GM12801 (cell line): ENCODE measurements around the gene SRGAP1.

Experiments used
- CTCF ChIP-seq: IDR thresholded peaks from one replicate; pipeline ENCODE4 v1.5.1; 2011; ENCODE audit warnings: control low read depth; ENCODE audit not compliant: insufficient read length; ENCODE audit errors: extremely low read depth

Gene SRGAP1

GRCh38 chr12:63848450-63848849 is 4.0 kb downstream of the SRGAP1 start:
- TF ChIP-seq CTCF: no peak

- TF ChIP-seq CTCF: no peak
Observed at GRCh38 chr12:63849106-63849620, 4.7 kb downstream of the SRGAP1 start.

GRCh38 chr12:63849641-63850040 is 5.1 kb downstream of the SRGAP1 start:
- TF ChIP-seq CTCF: no peak

- TF ChIP-seq CTCF: no peak
Observed at GRCh38 chr12:63853978-63854377, 9.5 kb downstream of the SRGAP1 start.

- TF ChIP-seq CTCF: no peak
Observed at GRCh38 chr12:63855299-63855698, 10.8 kb downstream of the SRGAP1 start.

GRCh38 chr12:63857771-63858670 is 13.5 kb downstream of the SRGAP1 start:
- no peak for TF ChIP-seq CTCF

- no peak for TF ChIP-seq CTCF
Observed at GRCh38 chr12:63862187-63862968, 17.9 kb downstream of the SRGAP1 start.
